GM21619 (cell line): ENCODE measurements around the gene TCERG1.
"Not testable (repeated sequence)": the region's sequence is repeated elsewhere in the genome, so short reads cannot be mapped to it uniquely, and the experiment has no call there.

Experiments
- ATAC-seq: cut with Tn5 transposase; IDR thresholded peaks from one replicate; pipeline ENCODE4 v1.9.1; 2021; ENCODE audit not compliant: unreplicated experiment

The TCERG1 gene

DNA sequence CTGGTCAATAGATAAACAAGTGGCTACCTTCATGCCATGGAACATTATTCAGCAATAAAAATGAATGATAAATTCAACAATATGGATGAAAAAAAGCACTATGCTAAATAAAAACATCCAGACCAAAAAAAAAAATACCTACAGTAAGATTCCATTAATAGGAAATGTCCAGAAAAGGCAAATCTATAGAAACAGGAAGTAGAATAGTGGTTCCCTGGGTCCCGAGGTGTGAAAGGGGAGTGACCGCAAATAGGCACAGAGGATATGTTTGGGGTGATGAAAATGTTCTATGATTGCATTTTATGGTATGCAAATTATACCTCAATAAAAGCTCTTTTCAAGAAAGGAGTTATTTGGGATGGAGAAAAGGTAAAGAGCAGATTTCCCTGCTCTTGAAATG is 72.4 kb downstream of the TCERG1 start:
- ATAC-seq = no peak

DNA sequence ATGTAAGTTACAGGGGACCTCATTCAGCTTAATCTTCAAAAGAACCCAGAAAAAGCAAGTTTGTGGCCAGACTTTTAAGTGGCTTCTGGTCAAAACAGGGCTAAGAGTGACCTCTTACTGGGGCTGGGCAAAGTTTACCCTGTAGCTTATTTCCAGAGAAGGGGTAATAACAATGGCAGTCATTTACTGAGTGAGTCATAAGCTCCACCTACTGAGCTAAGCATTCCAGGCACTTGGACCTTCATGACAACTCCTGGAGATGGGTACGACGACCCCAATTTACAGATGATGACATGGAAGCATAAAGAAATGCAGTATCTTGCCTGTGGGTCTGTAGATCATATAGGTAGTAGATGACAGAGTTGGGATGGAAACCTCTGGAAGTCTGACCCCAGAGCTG is 73.6 kb downstream of the TCERG1 start:
- no peak for ATAC-seq

GRCh38 chr5:146521403-146522106 is 74.4 kb downstream of the TCERG1 start:
- no peak for ATAC-seq

- no peak for ATAC-seq
These were observed 76.6 kb downstream of the TCERG1 start for GRCh38 chr5:146523698-146524097.

DNA sequence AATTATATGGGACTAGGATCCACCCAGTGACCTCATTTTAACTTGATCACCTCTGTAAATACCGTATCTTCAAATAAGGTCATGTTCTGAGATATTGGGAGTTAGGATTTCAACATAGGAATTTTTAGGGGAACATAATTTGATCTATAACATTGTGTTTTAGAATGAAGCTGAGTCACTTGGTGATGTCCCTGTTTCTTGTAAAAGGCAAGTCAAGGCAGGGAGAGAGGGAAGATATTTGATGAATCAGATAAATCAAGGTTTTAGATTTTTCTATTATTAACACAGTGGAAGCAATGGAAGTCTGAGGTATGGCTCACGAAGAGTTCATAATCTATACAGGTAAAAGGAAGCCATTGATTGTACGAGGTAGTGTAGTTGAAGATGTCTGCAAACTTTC is 80.7 kb downstream of the TCERG1 start:
- ATAC-seq = no peak

DNA sequence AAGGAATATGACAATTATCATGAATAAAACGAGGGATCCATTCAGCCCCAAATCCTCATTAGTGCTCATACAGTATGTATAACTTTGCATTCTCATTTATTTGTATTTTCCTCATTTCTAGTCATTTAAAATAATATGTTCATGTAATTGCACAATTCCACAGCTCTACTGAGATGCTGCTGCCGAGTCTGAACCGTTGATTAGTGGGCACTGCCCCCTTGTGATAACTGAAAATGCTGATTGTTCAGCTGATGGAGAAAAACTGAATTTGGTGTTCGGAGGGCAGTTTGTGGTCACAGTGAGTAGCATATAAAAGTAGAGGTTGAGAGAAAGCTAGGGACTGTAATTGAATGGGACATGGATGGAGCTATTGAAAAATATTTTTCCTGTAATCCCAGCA is 81.1 kb downstream of the TCERG1 start:
- no peak for ATAC-seq

DNA sequence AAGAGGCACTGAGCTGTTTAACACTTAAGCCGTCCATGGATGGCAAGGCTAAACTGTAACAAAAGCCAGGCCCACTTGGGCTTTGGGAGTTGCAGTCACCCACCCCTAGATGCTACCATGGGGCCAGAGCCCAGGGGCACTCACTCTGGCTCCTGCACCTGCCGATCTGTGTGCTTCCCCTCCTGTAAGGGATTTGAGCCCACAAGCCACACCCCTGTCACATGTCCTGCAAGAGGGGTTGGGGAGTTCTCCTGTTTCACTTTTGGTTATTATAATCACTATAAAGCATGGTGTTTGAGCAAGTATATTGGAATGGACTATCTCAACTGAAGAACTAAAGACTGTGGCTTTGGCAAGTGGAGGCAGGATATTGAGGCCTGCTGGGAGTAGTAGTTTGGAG is 82.9 kb downstream of the TCERG1 start:
- ATAC-seq = peak; percentile 58

- peak; percentile 96 for ATAC-seq
These were observed 86.2 kb downstream of the TCERG1 start for GRCh38 chr5:146533260-146533857.

DNA sequence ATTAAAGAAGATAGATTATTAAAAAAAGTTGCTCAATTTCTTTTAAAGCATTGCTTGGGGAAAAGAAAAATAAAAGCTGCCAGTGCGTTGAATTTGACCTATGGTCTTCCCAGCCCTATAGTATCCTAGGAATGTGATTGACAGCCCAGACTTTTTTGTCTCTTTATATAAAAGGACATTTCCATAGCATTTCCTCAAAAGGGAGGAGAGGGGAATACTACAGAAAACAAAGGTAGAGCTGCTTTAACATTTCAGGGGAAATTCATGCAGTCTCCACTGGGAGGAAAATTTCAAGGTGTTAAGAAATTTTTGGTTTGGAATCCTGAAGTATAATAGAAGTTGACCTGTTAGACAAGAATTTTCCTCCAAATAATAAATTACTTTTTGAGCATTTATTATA is 86.7 kb downstream of the TCERG1 start:
- ATAC-seq = no peak

DNA sequence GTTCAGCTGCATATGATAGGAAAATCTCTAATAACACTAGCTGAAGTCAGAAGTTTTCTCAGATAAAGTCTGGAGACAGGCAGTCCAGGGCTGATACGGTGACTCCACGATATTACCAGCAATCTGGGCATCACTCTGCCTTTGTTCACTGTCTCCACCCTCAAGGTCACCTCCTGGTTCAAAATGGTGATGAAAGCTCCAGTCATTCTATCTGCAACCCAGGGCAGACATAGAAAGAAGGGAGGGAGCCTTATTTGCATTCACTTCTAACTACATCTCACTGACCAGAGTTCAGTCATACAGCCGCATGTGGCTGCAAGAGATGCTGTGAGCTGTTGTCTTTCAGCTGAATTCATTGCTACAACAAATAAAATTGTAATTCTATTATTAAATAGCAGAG is 91.3 kb downstream of the TCERG1 start:
- ATAC-seq = no peak

DNA sequence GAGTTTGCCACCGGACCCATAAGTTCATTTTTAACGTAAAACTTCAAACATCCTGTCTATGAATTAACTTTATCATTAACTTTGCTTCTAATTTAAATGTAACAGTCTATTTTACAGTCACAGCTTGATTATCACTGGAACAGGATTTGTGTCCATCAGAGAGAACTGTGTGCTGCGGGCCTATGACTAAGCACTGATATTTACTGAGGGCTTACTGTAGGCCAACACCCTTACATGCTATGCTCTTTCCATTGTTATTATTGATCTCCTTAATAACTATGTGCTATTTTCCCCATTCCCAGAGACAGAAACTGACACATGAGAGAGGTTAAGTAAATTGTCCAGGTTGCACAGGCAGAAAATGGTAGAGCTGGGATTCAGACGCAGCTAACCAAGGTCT is 92.8 kb downstream of the TCERG1 start:
- no peak for ATAC-seq

GRCh38 chr5:146540414-146540813 is 93.3 kb downstream of the TCERG1 start:
- no peak for ATAC-seq

GRCh38 chr5:146541958-146542849 is 95.1 kb downstream of the TCERG1 start:
- ATAC-seq = peak; percentile 96

DNA sequence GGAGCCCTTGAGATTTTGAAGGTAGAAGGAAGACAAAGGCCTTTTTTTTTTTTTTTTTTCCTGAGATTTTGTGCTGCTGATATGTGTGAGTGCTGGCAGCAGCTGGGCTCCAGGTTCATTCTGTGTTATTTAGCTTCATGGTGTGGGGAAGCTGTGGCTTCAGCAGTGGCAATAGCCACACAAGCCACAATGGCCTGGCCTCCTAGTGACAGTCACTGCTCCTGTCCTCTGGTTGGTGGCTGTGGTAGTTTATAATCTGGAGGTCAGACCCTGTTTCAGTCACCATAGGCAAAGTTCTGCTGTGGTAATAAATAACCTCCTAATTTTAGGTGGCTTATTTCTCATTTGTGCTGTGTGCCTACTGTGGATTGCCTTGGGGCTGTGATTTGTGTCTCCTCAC is 97.1 kb downstream of the TCERG1 start:
- ATAC-seq = no peak

- ATAC-seq = no peak
These were observed 101.8 kb downstream of the TCERG1 start for GRCh38 chr5:146548781-146549449.

DNA sequence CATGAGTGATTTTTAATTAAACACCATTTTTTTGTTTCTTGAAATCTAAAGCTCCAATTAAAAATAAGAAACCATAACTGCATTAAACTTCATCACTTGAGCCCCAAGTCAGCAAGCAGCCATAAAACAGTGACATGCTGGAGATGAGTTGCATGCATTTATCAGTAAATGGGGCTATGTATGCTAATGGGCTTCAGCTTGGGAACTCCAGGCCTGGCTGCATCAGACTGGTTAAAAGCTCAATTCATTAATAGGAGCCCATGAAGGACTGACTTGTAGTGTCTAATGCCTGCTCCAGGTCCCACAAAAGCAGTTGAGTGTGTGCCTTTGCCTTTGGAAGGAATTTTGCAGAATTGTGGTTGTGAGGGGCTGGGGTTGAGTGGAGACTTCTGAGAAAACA is 102.5 kb downstream of the TCERG1 start:
- ATAC-seq = no peak

DNA sequence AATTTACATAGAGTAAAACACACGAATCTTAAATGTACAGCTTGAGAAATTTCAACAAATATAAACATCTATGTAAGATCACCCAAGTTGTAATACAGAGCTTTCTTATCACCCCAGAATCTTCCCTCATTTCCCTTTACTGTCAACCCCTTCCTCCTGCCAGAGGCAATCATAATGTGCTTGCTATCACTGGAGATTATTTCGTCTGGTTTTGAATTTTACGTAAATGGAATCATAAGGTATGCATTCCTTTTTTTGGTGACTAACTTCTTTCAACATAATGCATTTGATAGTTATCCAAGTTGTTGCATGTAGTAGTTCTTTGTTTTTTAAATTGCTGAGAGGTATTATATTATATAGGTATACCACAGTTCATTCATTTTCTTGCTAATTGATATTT is 106.3 kb downstream of the TCERG1 start:
- no peak for ATAC-seq

GRCh38 chr5:146556884-146557283 is 109.8 kb downstream of the TCERG1 start:
- not testable (repeated sequence) for ATAC-seq

- no peak for ATAC-seq
These were observed 113.2 kb downstream of the TCERG1 start for GRCh38 chr5:146560205-146560812.
